AG04450 (cell line): ENCODE measurements around the gene SIPA1L3. TPM values are rescaled to one million over a fixed set of nuclear protein-coding genes. Genes with fewer than 3 reads are reported as not detected.

ENCODE experiments used
- CTCF ChIA-PET: fragments of 300-600, 350-600 bp; formaldehyde crosslinking; extraction: SDS; loops from one replicate; lab custom pipeline; 2022; ENCODE audit warnings: antibody characterized with exemption, inconsistent platforms; lab: Charles Lee
- POLR2A ChIA-PET: fragments of 350-600 bp; formaldehyde crosslinking; extraction: SDS; loops from one replicate; lab custom pipeline; 2021; ENCODE audit warnings: antibody characterized with exemption, inconsistent platforms; lab: Yijun Ruan, JAX
- DNase-seq: peaks from one replicate; pipeline ENCODE4 v3.0.0-alpha.2; 2011; ENCODE audit warnings: low read depth, low spot score
- H3K27ac ChIP-seq: one replicate; pipeline ENCODE4 v1.5.1; 2012; ENCODE audit warnings: low read depth, low read length, control low read depth
- H3K27me3 ChIP-seq: one replicate; pipeline ENCODE4 v1.6.0; 2012; ENCODE audit warnings: low read length; ENCODE audit not compliant: control insufficient read depth, insufficient read depth
- H3K4me3 ChIP-seq: 2 replicates; pipeline ENCODE4 v1.5.1; 2011; ENCODE audit warnings: mild to moderate bottlenecking, low read depth, low read length, control low read depth
- H3K9me3 ChIP-seq: 2 replicates; pipeline ENCODE4 v1.5.1; 2012; ENCODE audit warnings: low read length; ENCODE audit not compliant: control insufficient read depth, insufficient read depth
- CTCF ChIP-seq: IDR thresholded peaks from 2 replicates; pipeline ENCODE4 v1.5.1; 2011; ENCODE audit warnings: low read depth, low read length, control low read depth, inconsistent platforms
- polyA plus RNA-seq: library from polyadenylated mRNA; depleted of rRNA; stranded (reverse); fragments of >200 nt; gene quantifications from 2 replicates; pipeline ENCODE4 v1.2.3, GENCODE V29; 2011

The SIPA1L3 gene
- polyA plus RNA-seq, 1 experiment = 4.9 TPM

GRCh38 chr19:38175422-38175821, 268.4 kb downstream of the SIPA1L3 start:
- ChIA-PET POLR2A (interaction anchor here (0.6 kb wide), 1 partner anchor 9 kb away, joined by 3 read pairs; no protein-coding TSS in a partner anchor), CTCF (interaction anchor here (0.9 kb wide), 1 partner anchor 276 kb away, joined by 3 read pairs; no protein-coding TSS in a partner anchor)
- no peak for DNase-seq
- Histone ChIP-seq H3K27ac (no peak overlapping the region), H3K9me3 (peaks cover 7% of the 10 kb centered on the region), H3K27me3 (no peaks in the 10 kb centered on the region), H3K4me3 (no peak overlapping the region)
- TF ChIP-seq CTCF = no peak

- POLR2A ChIA-PET = interaction anchor here (0.7 kb wide), 1 partner anchor 114 kb away, joined by 3 read pairs; no protein-coding TSS in a partner anchor
Observed at GRCh38 chr19:38180071-38180470, 273.1 kb downstream of the SIPA1L3 start.

GRCh38 chr19:38182536-38183210, 275.7 kb downstream of the SIPA1L3 start:
- DNase-seq = no peak
- Histone ChIP-seq H3K27ac (no peak overlapping the region), H3K27me3 (no peaks in the 10 kb centered on the region), H3K9me3 (peaks cover 12% of the 10 kb centered on the region), H3K4me3 (no peak overlapping the region)
- no peak for TF ChIP-seq CTCF
- ChIA-PET POLR2A (interaction anchor here (1.0 kb wide), 1 partner anchor 9 kb away, joined by 3 read pairs; no protein-coding TSS in a partner anchor), CTCF (interaction anchor here (0.9 to 1.5 kb wide), 2 partner anchors 281 kb away, joined by 4 read pairs; no protein-coding TSS in a partner anchor)

More at GRCh38 chr19:38180071-38180470, 273.1 kb downstream of the SIPA1L3 start:
- Histone ChIP-seq H3K27ac (no peak overlapping the region), H3K4me3 (no peak overlapping the region), H3K9me3 (peaks cover 12% of the 10 kb centered on the region), H3K27me3 (no peaks in the 10 kb centered on the region)
- DNase-seq = no peak
- CTCF ChIA-PET = no interaction called here
- no peak for TF ChIP-seq CTCF

- CTCF ChIA-PET = interaction anchor here (1.1 to 1.5 kb wide), 3 partner anchors 61 to 284 kb away, joined by 3 to 4 read pairs (median 3); no protein-coding TSS in a partner anchor
- no peak for DNase-seq
- Histone ChIP-seq H3K27ac (peak overlapping the region; percentile 31), H3K27me3 (no peaks in the 10 kb centered on the region), H3K4me3 (peak overlapping the region; percentile 47), H3K9me3 (peaks cover 12% of the 10 kb centered on the region)
- no peak for TF ChIP-seq CTCF
- POLR2A ChIA-PET = interaction anchor here (0.9 to 1.0 kb wide), 3 partner anchors 10 to 41 kb away, joined by 3 read pairs; no protein-coding TSS in a partner anchor
Observed at GRCh38 chr19:38183251-38183897, 276.4 kb downstream of the SIPA1L3 start.

GRCh38 chr19:38184815-38185214, 277.8 kb downstream of the SIPA1L3 start:
- ChIA-PET POLR2A (no interaction called here), CTCF (no interaction called here)
- no peaks in the 10 kb centered on the region for H3K27me3 ChIP-seq
- peaks cover 10% of the 10 kb centered on the region for H3K9me3 ChIP-seq
- DNase-seq = no peak
- no peak for TF ChIP-seq CTCF
- H3K27ac ChIP-seq = no peak overlapping the region
- no peak overlapping the region for H3K4me3 ChIP-seq
